Activated T-cell treated with anti-CD3 and anti-CD28 coated beads, Interleukin-2, amount 50 U/mL, for 72 hours (primary cell): ENCODE results near the gene BICD2. TPM values are rescaled to one million over a fixed set of nuclear protein-coding genes. Genes with fewer than 3 reads are reported as not detected.

Source experiments
- ATAC-seq, 2 donors: fragments of 150-1000 bp; cut with Tn5 transposase; replicated peaks in 1 of 2; 2 replicates each; pipeline ENCODE4 v1.10.0; 2021; ENCODE audit warnings: moderate library complexity in 2 of 2, mild to moderate bottlenecking in 1 of 2
- DNase-seq, 2 donors: peaks; one replicate each; pipeline ENCODE4 v3.0.0; 2021 to 2022; ENCODE audit warnings: mixed read lengths in 1 of 2
- H3K27ac Mint-ChIP-seq: one replicate; pipeline ENCODE4 v1.8.0; 2022; ENCODE audit warnings: mild to moderate bottlenecking, moderate library complexity, mixed read lengths
- H3K27me3 Mint-ChIP-seq: one replicate; pipeline ENCODE4 v1.8.0; 2022; ENCODE audit warnings: low read depth, mixed read lengths
- H3K36me3 Mint-ChIP-seq, 2 donors: one replicate each; pipeline ENCODE4 v1.8.0; 2022; ENCODE audit warnings: mixed read lengths in 2 of 2, mild to moderate bottlenecking in 1 of 2; ENCODE audit not compliant: insufficient read depth in 2 of 2
- H3K4me1 Mint-ChIP-seq: one replicate; pipeline ENCODE4 v1.8.0; 2022; ENCODE audit warnings: low read depth, mixed read lengths
- H3K4me3 Mint-ChIP-seq, 2 donors: one replicate each; pipeline ENCODE4 v1.8.0; 2022; ENCODE audit warnings: mild to moderate bottlenecking in 2 of 2, mixed read lengths in 2 of 2, moderate library complexity in 2 of 2
- H3K9me3 Mint-ChIP-seq, 2 donors: one replicate each; pipeline ENCODE4 v1.8.0; 2022; ENCODE audit warnings: mixed read lengths in 2 of 2
- total RNA-seq, 2 donors: library from RNA; stranded (reverse); gene quantifications; one replicate each; pipeline ENCODE4 v1.2.3, GENCODE V29; 2022

BICD2 gene
- total RNA-seq, 2 donors from 2014 or later, result 15.4 to 15.5 TPM

DNA sequence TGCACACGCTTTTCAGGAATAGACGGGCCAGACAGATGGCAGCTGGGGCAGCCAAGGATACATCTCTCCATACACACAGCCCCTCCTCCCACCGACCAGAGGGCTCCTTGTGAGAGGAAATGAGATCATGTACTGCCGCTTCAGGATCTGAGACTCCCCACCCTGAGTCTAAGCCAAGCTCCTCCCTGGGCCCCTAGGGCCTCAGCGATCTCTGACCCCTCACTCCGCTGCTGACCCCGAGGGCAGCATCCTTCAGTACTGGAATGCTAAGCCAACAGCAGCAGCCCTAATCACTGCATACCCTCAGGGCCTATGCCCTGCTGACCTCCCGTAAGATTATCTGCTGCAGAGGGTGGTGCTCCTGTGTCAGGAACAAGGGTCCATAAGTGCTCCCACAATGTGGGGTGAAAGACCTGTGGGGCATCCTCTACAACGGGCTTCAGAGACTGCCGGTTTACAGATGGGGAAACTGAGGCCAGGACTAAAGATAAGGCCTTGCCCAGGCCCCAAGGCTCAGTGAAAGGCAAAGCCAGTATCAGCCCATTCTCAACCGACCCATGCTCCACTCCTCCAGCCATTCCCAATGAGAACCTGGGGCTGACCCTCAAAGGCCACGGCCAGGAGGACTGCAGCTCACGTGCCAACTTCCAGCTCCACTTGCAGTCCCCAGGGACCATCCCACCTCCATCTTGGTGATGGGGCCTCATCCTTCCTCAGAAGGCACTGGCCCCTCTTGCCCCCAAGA lies 37.5 kb downstream of the BICD2 start:
- Mint-ChIP-seq H3K9me3 (no peaks in the 10 kb centered on the region), H3K36me3 (peaks cover 0 to 3% of the 10 kb centered on the region in 2 donors), H3K4me3 (no peak overlapping the region), H3K4me1 (peaks cover 11% of the 10 kb centered on the region), H3K27ac (peak overlapping the region; percentile 20), H3K27me3 (no peaks in the 10 kb centered on the region)
- ATAC-seq (no peak), DNase-seq (no peak)

DNA sequence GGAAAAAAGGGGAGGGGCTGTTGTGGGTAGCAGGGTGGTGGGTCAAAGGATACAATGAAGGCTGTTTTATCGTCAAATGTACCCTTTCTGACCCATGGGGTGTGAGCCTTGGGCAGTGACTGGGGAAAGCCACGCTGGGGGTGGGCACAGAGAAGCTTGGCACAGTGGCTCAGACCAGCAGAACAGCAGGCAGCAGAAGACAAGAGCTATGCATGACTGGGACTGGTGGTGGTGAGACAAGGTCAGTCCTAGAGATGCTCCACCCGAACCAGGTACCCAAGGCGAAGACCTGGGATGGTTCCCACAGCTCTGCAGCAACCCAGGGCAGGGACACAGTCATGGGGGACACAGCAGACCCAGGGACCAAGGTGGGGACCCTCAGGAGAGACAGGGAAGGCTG lies 38.3 kb downstream of the BICD2 start:
- Mint-ChIP-seq H3K27me3 (no peaks in the 10 kb centered on the region), H3K4me3 (no peak overlapping the region), H3K9me3 (no peaks in the 10 kb centered on the region), H3K27ac (peak overlapping the region; percentile 21), H3K4me1 (peaks cover 3% of the 10 kb centered on the region), H3K36me3 (peaks cover 0 to 3% of the 10 kb centered on the region in 2 donors)
- no peak for DNase-seq
- ATAC-seq, result no peak

DNA sequence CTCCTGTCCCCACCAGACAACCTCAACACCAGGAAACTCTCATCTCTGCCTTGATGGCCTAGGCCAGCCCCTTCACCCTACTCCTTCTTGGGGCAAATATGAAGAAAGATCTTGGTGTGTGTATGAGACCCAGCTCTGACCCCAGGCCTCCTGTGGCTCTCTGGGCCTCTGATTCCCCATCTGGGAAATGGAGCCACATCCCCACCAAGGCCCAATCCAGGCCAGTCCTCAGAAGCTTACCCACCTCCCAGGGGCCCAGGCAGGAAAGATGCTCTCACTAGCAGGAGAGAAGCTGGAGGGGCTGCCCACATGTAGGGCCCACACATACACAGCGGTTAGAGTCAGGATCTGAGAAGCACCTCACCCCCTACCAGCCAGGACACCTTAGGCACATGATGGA lies 38.9 kb downstream of the BICD2 start:
- peak overlapping the region; percentile 22 for H3K27ac Mint-ChIP-seq
- no peak for ATAC-seq

DNA sequence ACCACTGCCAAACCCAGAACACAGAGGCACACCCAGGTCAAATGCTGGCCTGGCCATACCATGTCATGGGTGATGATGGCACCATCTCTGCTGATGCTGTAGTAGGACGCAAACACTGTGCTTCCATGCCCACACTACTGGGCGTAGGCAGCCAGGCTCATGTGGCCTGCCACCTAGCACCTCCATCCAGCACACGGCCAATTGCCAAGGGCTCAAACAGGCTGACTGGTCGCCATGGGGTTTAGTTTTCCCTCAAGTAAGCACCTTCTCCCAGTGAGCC lies 39.4 kb downstream of the BICD2 start:
- no peaks in the 10 kb centered on the region for H3K4me1 Mint-ChIP-seq
- no peaks in the 10 kb centered on the region for H3K9me3 Mint-ChIP-seq
- no peak overlapping the region for H3K4me3 Mint-ChIP-seq
- no peaks in the 10 kb centered on the region for H3K27me3 Mint-ChIP-seq
- no peak overlapping the region for H3K27ac Mint-ChIP-seq
- H3K36me3 Mint-ChIP-seq, result peaks cover 0 to 3% of the 10 kb centered on the region in 2 donors
- DNase-seq (no peak), ATAC-seq (no peak)

More for the DNA sequence above, 38.9 kb downstream of the BICD2 start:
- Mint-ChIP-seq H3K4me3 (no peak overlapping the region), H3K9me3 (no peaks in the 10 kb centered on the region), H3K36me3 (peaks cover 0 to 3% of the 10 kb centered on the region in 2 donors), H3K4me1 (no peaks in the 10 kb centered on the region), H3K27me3 (no peaks in the 10 kb centered on the region)
- DNase-seq, result no peak

DNA sequence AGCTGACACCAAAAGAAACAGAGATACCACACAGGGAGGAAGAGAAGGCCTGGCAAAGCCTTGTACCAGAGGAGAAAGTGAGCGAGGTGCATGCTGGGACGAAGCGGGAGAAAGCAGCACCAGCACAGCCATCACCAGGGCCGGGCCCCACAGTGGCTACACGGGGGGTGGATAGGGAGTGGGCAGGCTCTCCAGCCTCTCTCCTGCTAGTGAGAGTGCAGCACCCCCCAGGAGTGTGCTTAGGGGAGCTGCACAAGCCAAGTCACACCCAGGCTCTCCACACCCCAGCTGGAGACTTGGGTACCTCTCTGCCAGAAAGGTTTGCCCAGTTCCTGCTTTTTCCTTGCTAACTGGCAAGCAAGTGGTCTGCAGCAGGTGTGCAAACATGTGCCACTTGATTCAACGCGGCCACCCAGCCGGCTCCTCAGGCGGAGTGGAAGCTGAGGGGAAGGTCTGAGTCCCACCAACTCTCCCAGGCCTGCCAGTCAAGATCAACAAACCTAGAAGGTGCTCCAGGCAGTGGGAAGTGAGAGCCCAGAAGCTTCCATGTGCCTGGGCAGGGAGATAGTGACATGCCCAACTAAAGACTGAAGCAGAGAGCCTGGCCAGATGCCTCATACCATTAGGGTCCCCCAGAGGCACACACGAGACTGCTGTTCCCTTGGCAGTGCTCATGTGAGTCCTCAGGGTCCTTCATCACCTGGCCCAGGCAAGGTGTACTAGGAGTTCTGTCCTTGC lies 39.9 kb downstream of the BICD2 start:
- H3K36me3 Mint-ChIP-seq, result peaks cover 0 to 6% of the 10 kb centered on the region in 2 donors
- H3K9me3 Mint-ChIP-seq, result no peaks in the 10 kb centered on the region
- ATAC-seq (no peak), DNase-seq (no peak)
- H3K4me1 Mint-ChIP-seq, result no peaks in the 10 kb centered on the region
- no peaks in the 10 kb centered on the region for H3K27me3 Mint-ChIP-seq
- no peak overlapping the region for H3K27ac Mint-ChIP-seq
- no peak overlapping the region for H3K4me3 Mint-ChIP-seq

DNA sequence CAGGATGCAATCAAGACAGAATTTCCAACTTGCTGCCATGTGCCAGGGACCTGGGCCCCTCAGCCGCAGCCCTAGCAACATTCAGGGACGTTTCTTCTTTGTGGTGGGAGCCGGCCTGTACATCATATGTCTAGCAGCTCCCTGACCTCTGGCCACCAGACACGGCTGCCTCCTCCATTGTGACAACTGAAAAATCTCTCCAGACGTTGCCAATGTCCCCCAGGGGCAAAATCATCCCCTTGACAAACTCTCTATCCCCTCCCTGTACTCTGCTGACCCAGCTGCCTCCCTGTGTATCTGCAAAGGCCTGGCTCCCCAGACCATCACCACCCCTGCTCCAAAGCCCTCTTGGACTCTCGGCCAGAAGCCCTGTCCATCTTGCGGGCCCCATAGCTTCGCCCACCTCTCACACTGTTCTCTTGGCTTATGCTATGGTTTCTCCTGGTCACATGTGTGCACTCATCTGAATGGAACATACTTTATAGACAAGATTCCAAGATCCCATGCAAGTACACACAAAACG lies 40.8 kb downstream of the BICD2 start:
- no peak for ATAC-seq
- H3K4me3 Mint-ChIP-seq, result no peak overlapping the region
- H3K36me3 Mint-ChIP-seq, result peaks cover 0 to 2% of the 10 kb centered on the region in 2 donors
- H3K27ac Mint-ChIP-seq, result peak overlapping the region; percentile 29
- DNase-seq, result no peak
- no peaks in the 10 kb centered on the region for H3K9me3 Mint-ChIP-seq
- H3K4me1 Mint-ChIP-seq, result no peaks in the 10 kb centered on the region
- no peaks in the 10 kb centered on the region for H3K27me3 Mint-ChIP-seq

DNA sequence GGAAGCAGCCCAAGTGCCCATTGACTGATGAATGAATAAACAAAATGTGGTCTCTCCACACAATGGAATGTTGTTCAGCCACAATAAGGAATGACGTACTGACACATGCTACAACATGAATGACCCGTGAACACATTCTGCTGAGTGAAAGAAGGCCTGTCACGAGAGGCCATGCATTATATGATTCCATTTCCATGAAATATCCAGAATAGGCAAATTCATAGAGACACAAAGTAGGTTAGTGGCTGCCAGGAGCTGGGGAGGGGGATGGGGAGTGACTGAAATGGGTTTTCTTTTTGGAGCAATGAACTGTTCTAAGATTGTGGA lies 41.4 kb downstream of the BICD2 start:
- H3K36me3 Mint-ChIP-seq, result peaks cover 0 to 2% of the 10 kb centered on the region in 2 donors
- H3K4me3 Mint-ChIP-seq, result no peak overlapping the region
- peak overlapping the region; percentile 13 for H3K27ac Mint-ChIP-seq
- H3K27me3 Mint-ChIP-seq, result no peaks in the 10 kb centered on the region
- ATAC-seq (no peak), DNase-seq (no peak)
- no peaks in the 10 kb centered on the region for H3K4me1 Mint-ChIP-seq
- no peaks in the 10 kb centered on the region for H3K9me3 Mint-ChIP-seq

DNA sequence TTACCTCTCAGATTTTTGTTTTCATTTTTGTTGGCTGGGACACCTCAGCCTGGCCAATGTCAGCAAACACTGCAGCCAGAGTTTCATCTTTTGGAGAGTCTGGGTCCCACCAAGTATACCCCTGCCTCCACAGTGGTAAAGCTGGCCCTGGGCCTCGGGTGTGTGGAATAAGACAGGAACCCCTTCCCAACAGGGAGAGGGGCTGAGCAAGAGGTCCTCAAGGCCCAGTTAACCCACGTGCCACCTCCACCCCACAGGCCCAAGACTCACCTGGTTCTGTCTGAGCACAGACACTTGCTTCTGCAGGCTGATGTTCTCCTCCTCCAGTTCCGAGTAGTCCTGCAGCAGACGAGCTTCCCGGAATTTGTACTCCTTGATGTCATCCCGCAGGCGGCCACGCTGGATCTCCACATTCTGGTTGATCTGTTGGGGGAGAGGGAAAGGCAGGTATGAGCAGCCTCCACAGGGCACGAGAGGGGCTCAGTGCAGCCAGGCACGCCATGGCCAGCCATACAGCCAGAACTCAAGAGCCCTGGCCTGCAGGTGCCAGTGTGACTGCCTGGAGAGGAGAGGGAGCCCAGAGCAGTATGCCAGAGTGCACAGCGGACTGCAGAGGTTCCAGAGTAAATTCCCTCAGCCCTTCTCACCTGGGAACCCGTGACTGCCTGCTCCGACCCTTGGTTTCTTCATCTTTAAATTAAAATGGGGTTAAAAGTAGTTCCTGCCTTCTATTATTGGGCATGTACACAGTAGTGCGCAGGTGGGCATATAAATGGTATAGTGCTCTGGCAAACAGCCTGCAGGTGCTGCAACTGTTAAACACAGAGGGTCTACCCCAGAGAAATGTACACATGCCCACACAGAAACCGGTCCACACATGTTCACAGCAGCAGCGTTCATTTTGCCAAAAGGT lies 42.0 kb downstream of the BICD2 start:
- Mint-ChIP-seq H3K36me3 (peaks cover 0 to 2% of the 10 kb centered on the region in 2 donors), H3K27ac (no peak overlapping the region), H3K9me3 (no peaks in the 10 kb centered on the region), H3K4me1 (no peaks in the 10 kb centered on the region), H3K27me3 (no peaks in the 10 kb centered on the region), H3K4me3 (no peak overlapping the region)
- DNase-seq, result no peak
- ATAC-seq, result no peak

DNA sequence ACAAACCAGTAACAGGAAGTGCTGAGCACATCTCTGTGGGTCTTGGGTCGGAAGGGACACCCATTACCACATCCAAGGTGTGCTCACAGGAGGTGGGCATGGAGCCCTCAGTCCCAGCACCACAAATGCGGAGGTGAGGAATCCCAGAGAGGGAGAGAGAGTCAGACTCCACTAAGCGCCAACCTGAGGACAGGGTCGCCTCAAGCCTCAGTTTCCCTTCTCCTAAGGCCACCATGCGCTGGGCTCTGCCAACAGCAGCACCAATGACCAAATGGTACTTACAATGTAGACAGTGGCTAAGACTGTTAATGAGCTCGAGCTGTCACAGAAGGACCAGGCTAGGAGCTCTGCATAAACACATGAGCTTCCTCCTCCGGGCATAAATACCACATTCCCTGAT lies 43.1 kb downstream of the BICD2 start:
- ATAC-seq (no peak), DNase-seq (no peak)
- H3K9me3 Mint-ChIP-seq, result no peaks in the 10 kb centered on the region
- no peak overlapping the region for H3K27ac Mint-ChIP-seq
- H3K4me1 Mint-ChIP-seq, result no peaks in the 10 kb centered on the region
- H3K36me3 Mint-ChIP-seq, result peaks cover 0 to 4% of the 10 kb centered on the region in 2 donors
- no peak overlapping the region for H3K4me3 Mint-ChIP-seq
- no peaks in the 10 kb centered on the region for H3K27me3 Mint-ChIP-seq

DNA sequence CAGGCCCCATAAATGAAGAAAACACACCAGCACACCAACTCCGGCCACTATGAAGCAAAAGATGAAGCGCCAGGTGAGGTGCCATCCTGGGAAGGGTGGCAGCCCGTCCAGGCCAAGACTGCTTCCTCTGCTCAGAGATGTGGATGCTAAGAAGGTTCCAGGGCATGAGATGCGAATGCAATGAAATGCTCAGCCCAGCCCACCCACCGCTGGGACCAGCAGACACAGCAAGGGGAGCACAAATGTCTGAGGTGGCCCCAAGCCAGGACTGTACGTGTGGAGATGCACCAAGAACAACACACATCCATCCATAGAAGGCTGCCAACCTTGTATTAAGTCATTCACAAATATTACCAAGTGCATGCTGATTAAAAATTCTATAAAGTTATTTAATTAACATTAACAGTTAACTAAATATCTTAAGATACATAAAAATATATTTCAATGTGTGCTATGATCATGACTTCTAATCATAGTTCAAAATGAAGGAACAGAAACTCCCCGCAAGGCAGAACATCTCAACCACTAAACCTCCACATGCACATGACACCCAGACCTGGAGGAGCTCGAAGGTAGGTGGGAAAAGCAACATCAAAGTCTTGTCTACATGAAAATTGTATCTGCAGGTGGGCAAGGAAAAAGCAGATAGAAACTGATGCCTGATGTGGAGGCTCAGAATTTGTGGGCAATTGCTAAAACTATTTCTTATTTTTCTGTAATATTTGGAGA lies 43.7 kb downstream of the BICD2 start:
- H3K4me3 Mint-ChIP-seq, result no peak overlapping the region
- H3K4me1 Mint-ChIP-seq, result no peaks in the 10 kb centered on the region
- DNase-seq, result no peak
- H3K9me3 Mint-ChIP-seq, result no peaks in the 10 kb centered on the region
- no peaks in the 10 kb centered on the region for H3K27me3 Mint-ChIP-seq
- H3K36me3 Mint-ChIP-seq, result peaks cover 0 to 4% of the 10 kb centered on the region in 2 donors
- no peak for ATAC-seq
- no peak overlapping the region for H3K27ac Mint-ChIP-seq

DNA sequence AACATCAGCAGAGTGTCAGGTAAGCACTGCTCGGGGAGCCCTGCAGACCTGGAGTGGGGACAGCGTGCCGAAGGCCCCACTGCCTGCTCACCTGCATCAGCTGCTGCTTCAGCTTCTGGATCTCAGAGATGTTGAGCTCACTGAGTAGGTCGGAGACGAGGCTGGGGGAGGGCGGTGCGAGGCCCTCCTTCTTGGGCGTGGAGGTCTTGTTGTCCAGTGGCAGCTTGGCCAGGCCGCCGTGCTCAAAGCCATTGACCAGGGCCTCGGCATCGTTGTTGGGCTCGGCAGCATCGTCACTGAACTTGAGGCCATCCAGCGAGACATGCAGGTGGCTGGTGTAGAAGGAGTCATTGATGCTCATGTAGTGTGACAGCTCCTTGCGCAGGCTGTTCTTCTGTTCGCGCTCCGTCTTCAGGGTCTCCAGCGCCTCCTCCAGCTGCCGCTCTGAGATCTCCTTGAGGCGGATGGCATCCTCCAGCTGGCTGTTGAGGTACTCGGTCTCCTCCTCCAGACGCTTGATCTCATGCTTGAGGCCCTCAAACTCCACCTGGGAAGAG lies 44.3 kb downstream of the BICD2 start:
- no peaks in the 10 kb centered on the region for H3K9me3 Mint-ChIP-seq
- ATAC-seq (no peak), DNase-seq (no peak)
- H3K27me3 Mint-ChIP-seq, result no peaks in the 10 kb centered on the region
- peaks cover 0 to 4% of the 10 kb centered on the region in 2 donors for H3K36me3 Mint-ChIP-seq
- H3K4me3 Mint-ChIP-seq, result no peak overlapping the region
- no peaks in the 10 kb centered on the region for H3K4me1 Mint-ChIP-seq
- no peak overlapping the region for H3K27ac Mint-ChIP-seq

DNA sequence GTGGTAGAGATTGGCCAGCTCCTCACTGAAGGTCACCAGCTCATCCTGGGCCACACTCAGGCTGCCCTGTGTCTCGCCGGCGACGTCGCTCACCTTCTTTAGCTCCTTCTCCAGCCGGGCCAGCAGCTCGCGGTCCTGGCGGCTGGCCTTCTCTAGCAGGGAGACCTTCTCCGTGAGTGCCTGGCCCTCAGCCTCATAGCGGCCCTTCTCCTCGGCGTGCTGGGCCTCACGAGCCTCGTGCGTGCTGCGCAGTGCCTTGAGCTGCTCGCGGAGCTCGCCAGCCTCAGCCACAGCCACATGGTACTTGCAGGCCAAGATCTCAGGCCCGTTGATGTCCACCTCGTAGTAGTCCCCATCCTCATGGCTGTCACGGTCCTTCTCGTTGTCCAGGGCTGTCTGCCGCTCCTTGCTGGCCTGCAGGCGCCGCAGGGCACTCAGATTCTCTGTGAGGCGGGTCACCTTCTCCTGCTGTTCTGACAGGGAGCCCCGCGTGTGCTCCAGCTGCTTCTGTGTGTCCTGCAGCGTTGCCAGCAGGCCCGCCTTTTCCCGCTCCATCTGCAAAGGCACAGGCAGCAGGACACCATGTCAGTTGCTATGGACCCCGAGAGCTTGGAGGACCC lies 45.5 kb downstream of the BICD2 start:
- H3K9me3 Mint-ChIP-seq, result no peaks in the 10 kb centered on the region
- DNase-seq (no peak), ATAC-seq (no peak)
- peaks cover 0 to 4% of the 10 kb centered on the region in 2 donors for H3K36me3 Mint-ChIP-seq
- no peak overlapping the region for H3K27ac Mint-ChIP-seq
- H3K4me1 Mint-ChIP-seq, result no peaks in the 10 kb centered on the region
- H3K27me3 Mint-ChIP-seq, result no peaks in the 10 kb centered on the region
- H3K4me3 Mint-ChIP-seq, result no peak overlapping the region
